ENCODE results near the gene ARMH4. TPM values are rescaled to one million over a fixed set of nuclear protein-coding genes. Genes with fewer than 3 reads are reported as not detected.

Gene ARMH4, protein sequence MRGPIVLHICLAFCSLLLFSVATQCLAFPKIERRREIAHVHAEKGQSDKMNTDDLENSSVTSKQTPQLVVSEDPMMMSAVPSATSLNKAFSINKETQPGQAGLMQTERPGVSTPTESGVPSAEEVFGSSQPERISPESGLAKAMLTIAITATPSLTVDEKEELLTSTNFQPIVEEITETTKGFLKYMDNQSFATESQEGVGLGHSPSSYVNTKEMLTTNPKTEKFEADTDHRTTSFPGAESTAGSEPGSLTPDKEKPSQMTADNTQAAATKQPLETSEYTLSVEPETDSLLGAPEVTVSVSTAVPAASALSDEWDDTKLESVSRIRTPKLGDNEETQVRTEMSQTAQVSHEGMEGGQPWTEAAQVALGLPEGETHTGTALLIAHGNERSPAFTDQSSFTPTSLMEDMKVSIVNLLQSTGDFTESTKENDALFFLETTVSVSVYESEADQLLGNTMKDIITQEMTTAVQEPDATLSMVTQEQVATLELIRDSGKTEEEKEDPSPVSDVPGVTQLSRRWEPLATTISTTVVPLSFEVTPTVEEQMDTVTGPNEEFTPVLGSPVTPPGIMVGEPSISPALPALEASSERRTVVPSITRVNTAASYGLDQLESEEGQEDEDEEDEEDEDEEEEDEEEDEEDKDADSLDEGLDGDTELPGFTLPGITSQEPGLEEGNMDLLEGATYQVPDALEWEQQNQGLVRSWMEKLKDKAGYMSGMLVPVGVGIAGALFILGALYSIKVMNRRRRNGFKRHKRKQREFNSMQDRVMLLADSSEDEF
- total RNA-seq = 1 to 10 TPM in 1 of 2 donors, under 1 TPM in 1; 0.57 to 2.8 TPM

DNA sequence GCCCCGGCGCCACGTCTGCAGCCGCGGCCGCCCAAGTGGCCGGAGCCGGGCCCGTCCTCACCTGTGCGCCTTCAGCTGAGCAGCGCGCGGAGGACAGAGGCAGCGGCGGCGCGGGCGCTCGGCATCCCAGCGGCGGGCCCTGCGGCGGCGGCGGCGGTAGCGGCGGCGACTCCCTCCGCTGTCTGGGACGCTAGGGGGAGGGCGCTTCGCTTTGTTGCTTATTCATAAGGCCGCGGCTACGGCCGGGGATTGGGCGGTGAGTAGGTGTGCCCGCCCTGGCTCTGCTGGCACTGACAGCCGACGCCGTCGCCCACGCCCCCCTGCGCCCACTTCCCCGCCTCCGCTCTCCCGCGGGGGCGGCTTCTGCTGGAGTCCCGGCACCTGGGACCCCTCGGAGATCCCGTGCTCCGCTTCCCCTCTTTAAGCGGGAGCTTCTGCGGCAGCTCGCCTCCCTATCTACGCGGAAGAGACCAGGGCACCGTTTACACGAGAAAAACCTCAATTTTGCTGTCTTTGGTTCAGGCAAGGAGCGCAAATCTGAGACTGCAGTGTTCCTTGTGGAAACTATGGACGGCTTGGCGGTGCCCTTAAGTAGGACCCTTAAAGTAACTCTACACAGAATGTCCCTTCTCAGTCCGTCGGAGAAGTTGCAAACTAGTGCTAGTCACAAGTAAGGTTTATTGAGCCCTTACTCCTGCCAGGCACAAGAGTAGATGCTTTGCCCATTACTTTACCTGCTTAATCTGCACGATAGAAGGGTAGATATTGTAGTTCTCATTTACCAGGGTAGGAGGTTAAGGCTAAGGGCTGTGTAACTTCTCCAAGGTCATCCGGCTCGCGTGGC, at the start of gene ARMH4:
Gene ARMH4 (minus strand): TSS at position 200 of the 844 bp plus-strand sequence. CDS start 12,855 bp downstream, outside the sequence.
- H3K9me3 ChIP-seq = no peaks in the 10 kb centered on the region
- H3K4me1 ChIP-seq = no peaks in the 10 kb centered on the region
- H3K4me3 ChIP-seq = peak within 1 kb of the TSS; percentile 89
- intact Hi-C loops (cut with DNase I) = no loop called here
- no peak within 1 kb of the TSS for H3K27ac ChIP-seq
- peaks cover 23% of the 10 kb centered on the region for H3K27me3 ChIP-seq
- TF ChIP-seq, protein P1, sequence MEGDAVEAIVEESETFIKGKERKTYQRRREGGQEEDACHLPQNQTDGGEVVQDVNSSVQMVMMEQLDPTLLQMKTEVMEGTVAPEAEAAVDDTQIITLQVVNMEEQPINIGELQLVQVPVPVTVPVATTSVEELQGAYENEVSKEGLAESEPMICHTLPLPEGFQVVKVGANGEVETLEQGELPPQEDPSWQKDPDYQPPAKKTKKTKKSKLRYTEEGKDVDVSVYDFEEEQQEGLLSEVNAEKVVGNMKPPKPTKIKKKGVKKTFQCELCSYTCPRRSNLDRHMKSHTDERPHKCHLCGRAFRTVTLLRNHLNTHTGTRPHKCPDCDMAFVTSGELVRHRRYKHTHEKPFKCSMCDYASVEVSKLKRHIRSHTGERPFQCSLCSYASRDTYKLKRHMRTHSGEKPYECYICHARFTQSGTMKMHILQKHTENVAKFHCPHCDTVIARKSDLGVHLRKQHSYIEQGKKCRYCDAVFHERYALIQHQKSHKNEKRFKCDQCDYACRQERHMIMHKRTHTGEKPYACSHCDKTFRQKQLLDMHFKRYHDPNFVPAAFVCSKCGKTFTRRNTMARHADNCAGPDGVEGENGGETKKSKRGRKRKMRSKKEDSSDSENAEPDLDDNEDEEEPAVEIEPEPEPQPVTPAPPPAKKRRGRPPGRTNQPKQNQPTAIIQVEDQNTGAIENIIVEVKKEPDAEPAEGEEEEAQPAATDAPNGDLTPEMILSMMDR (IDR thresholded peaks at IDR 0.05) = no peak
- peak; percentile 89 for DNase-seq
- peak within 1 kb of the TSS; percentile 51 to 60 for H3K9ac ChIP-seq (ENCODE audit: low read depth in 2 of 2, low read length in 2 of 2)
- no peaks in the 10 kb centered on the region for H3K36me3 ChIP-seq

- TF ChIP-seq, protein P1 (IDR thresholded peaks at IDR 0.05) = no peak
- Histone ChIP-seq H3K4me3 (peak overlapping the region; percentile 54), H3K9me3 (no peaks in the 10 kb centered on the region), H3K27ac (no peak overlapping the region), H3K36me3 (no peaks in the 10 kb centered on the region), H3K4me1 (no peaks in the 10 kb centered on the region), H3K27me3 (no peaks in the 10 kb centered on the region), H3K9ac (ENCODE audit: low read depth in 2 of 2, low read length in 2 of 2) (peak overlapping the region in 1 of 2 donors; percentile 93)
- no peak for DNase-seq
- intact Hi-C loops (cut with DNase I) = no loop called here
Measured at GRCh38 chr14:58200846-58201245, 48.8 kb upstream of the ARMH4 start.

DNA sequence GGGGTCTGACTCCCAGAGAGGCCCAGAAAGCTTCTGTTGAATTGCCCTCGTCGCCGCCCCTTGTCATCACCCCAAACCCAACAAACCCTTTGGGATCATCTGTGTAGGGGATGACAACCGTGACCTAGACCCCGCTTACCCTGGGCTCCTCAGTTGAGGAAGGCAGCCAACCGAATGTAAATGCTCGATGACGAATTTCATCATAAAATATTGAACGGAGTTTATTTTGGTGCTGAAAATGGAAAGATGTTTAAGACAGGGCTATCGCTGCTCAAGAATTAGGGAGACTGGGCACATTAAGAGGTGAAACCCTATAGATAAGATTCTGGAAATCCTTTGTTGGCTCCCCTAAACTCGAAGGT, 48.4 kb upstream of the ARMH4 start:
- Histone ChIP-seq H3K4me3 (peak overlapping the region; percentile 54), H3K9me3 (no peaks in the 10 kb centered on the region), H3K27ac (peak overlapping the region; percentile 83), H3K9ac (ENCODE audit: low read depth in 2 of 2, low read length in 2 of 2) (peak overlapping the region; percentile 80 to 93), H3K4me1 (no peaks in the 10 kb centered on the region), H3K36me3 (no peaks in the 10 kb centered on the region), H3K27me3 (no peaks in the 10 kb centered on the region)
- intact Hi-C loops (cut with DNase I) = no loop called here
- DNase-seq = no peak
- TF ChIP-seq, protein P1 (IDR thresholded peaks at IDR 0.05) = no peak

DNA sequence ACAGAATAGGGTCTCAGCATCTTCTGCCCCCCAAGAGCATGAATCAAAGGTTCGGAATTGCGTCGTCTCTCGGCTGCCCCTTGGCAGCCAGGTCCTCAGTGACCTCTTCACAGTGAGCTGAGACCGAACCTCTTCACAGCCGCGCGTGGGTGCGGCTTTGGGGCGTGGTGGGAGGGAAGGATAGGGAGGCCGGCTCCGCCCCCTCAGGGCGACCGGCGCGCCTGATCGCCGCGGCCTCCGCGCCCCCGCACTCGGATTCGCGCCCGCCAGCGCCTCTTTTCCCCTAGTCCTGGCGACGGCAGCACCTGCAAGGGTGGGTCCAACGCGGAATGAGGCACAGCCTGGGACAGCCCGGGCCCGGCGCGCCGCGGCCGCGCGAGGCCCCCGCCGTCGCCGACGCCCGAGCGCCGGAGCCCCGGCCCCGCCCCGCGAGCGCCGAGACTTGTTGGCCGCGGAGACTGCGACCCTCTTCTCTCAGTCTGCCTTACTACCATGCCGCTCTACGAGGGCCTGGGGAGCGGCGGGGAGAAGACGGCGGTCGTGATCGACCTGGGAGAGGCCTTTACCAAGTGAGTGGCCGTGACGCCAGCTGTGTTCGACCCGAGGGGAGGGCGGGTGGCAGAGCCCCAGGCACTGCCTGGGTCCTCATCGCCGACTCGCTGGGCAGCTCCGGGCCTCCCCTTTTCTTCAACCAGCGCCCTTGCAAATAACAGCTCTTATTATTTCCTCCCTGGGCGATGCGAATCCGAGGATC, 47.9 kb upstream of the ARMH4 start, which contains the start of gene ACTR10:
Gene ACTR10 (plus strand): TSS at position 424 of the 754 bp plus-strand sequence. CDS start 69 bp downstream, at position 493.
- TF ChIP-seq, protein P1 (IDR thresholded peaks at IDR 0.05) = no peak
- intact Hi-C loops (cut with DNase I) = no loop called here
- Histone ChIP-seq H3K27ac (peak within 1 kb of the TSS; percentile 83), H3K27me3 (no peaks in the 10 kb centered on the region), H3K9ac (ENCODE audit: low read depth in 2 of 2, low read length in 2 of 2) (peak within 1 kb of the TSS; percentile 80 to 93), H3K36me3 (no peaks in the 10 kb centered on the region), H3K4me1 (no peaks in the 10 kb centered on the region), H3K9me3 (no peaks in the 10 kb centered on the region), H3K4me3 (peak within 1 kb of the TSS; percentile 54)
- peak; percentile 92 for DNase-seq

Data from colonic mucosa (tissue), 4 donors.